HG03097 (cell line): Measurements from ENCODE around the gene CHRNB2.
"Not testable (repeated sequence)": the region's sequence is repeated elsewhere in the genome, so short reads cannot be mapped to it uniquely, and the experiment has no call there.

Source experiments
- ATAC-seq: cut with Tn5 transposase; IDR thresholded peaks from one replicate; pipeline ENCODE4 v1.9.1; 2021; ENCODE audit not compliant: unreplicated experiment, low FRiP score

The CHRNB2 gene, protein sequence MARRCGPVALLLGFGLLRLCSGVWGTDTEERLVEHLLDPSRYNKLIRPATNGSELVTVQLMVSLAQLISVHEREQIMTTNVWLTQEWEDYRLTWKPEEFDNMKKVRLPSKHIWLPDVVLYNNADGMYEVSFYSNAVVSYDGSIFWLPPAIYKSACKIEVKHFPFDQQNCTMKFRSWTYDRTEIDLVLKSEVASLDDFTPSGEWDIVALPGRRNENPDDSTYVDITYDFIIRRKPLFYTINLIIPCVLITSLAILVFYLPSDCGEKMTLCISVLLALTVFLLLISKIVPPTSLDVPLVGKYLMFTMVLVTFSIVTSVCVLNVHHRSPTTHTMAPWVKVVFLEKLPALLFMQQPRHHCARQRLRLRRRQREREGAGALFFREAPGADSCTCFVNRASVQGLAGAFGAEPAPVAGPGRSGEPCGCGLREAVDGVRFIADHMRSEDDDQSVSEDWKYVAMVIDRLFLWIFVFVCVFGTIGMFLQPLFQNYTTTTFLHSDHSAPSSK

DNA sequence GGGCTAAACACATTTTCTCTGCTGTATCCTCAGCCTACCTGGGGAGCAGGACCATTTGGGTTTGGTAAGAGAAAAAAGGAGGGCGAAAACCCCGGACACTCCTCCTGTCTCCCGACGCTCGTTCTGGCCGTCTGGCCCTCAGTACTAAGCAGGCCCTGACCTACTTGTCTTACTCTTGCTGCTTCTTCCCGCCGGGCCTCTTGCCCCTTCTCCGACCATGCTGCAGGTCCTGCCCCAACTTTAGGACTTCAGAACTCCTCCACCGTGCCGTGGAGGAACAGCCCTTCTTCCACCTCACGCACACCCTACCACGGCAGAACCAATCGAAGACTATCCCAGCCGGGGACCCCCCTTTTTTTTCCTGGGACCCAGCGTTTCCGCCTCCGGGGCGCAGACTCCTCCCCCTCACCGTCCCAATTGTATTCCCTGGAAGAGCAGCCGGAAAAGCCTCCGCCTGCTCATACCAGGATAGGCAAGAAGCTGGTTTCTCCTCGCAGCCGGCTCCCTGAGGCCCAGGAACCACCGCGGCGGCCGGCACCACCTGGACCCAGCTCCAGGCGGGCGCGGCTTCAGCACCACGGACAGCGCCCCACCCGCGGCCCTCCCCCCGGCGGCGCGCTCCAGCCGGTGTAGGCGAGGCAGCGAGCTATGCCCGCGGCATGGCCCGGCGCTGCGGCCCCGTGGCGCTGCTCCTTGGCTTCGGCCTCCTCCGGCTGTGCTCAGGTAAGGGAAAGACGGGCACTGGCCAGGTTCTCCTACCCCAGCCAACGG, at the start of gene CHRNB2:
TSS of gene CHRNB2 (plus strand) at position 393 of the 771 bp plus-strand sequence. CDS start at position 660, 267 bp downstream.
- no peak for ATAC-seq

DNA sequence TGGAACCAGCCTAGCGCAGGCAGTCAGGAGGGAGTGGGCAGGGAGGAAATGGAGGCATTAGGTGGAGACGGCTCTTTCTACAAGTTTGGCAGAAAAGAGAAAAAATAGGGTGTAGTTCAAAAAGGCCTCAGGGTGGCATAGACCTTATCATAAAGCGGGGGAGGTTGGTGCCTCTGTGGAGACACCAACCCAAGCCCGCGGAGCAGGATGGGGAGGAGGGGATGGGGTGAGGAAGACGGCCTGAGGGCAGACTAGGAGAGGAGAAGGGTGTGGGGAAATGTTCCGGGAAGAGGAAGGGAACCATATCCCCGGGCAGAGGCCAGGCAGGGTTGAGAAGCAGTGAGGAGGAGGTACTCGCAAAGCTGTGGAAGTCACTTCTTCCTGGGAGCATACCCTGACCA, 48.0 kb upstream of the CHRNB2 start:
- ATAC-seq, result no peak

DNA sequence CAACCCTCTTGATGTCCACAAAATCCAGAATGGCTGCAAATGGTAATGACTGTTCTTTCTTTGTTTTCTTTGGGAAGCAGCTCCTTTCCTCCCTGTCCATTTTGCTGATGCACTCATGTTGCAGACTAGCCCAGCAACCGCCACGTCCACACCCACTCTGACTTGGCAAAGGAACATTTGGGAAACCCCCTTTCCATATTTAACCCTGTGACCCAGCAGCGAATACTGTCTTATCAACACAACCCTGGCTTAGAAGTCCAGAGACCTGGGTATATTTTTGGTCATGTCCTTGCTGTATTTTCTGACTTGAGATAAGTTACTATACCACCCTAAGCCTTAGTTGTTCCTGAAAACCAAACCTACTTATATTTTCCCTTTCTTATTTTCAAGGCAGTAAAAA, 47.2 kb upstream of the CHRNB2 start:
- no peak for ATAC-seq

DNA sequence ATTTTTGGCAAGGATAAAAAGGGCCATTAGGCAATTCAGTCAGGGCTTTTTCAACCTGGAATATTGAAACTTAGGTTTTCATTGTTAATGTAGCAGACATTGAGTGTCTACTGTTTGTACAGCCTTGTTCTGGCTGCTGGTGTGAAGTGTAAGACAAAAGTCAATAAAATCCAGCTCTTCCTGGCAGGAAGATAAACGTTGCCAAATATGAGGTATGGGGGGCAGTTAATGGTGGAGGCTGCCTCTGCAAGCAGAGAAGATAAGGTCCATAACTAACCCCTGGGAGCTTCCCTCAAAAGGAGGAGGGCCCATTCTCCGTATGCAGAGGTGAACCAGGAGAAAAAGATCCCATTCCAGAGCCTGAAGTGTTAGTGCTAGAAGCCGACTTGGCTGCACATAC, 45.9 kb upstream of the CHRNB2 start:
- ATAC-seq, result no peak

DNA sequence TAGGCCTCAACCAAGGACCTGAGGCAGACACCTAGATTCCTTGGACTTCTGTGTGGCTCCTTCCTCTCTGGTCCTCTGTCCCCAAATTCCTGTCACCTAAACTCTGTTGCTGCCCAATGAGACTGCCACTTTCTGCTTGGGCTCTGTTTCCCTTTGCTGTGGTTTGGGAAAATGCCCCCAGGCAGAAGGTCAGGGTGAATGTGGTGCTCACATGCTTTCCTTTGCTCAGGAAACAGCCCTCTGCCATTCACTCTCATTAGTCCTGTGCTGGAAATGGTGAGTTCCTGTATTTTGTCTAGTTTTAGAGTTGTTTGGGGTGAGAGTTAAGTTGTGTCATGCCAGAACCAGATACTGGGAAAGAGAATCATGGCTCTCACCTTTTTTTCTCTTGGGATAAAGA, 42.7 kb upstream of the CHRNB2 start:
- no peak for ATAC-seq

DNA sequence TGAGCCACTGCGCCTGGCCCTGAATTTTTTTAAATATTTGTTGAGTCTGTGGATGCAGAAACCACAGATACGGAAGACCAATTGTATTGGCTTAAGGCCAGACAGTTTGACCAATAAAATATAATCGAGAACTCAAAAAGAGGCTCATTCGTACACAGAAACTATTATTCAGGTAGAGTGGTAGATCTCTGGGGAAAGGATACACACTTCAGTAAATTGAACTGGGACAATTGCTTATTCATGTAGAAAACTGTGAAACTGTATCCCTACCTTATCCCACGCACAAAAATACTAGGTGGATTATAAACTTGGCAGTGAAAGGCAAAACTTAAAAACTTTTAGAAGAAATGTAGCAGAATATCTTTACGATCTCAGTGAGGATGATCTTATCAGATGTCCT, 40.4 kb upstream of the CHRNB2 start:
- ATAC-seq, result no peak

DNA sequence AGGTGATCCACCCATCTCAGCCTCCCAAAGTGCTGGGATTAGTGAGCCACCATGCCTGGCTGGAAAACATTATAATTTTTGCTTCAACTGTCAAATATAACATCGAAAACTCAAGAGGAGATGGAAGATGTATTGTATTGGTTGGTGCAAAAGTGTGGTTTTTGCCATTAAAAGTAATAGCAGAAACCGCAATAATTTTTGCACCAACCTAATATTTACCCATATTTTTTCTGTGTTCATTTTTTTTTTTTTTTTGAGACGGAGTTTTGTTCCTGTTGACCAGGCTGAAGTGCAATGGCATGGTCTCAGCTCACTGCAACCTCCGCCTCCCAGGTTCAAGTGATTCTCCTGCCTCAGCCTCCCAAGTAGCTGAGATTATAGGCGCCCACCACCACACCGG, 38.3 kb upstream of the CHRNB2 start:
- ATAC-seq, result no peak

DNA sequence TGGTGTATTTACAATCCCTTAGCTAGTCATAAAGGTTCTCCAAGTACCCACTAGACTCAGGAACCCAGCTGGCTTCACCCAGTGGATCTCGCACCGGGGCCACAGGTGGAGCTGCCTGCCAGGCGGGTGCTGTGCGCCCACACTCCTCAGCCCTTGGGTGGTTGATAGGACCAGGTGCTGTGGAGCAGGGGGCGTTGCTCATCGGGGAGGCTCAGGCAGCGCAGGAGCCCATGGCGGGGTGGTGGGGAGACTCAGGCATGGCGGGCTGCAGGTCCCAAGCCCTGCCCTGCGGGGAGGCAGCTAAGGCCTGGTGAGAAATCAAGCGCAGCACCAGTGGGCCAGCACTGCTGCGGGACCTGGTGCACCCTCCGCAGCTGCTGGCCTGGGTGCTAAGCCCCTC, 35.6 kb upstream of the CHRNB2 start:
- not testable (repeated sequence) for ATAC-seq

DNA sequence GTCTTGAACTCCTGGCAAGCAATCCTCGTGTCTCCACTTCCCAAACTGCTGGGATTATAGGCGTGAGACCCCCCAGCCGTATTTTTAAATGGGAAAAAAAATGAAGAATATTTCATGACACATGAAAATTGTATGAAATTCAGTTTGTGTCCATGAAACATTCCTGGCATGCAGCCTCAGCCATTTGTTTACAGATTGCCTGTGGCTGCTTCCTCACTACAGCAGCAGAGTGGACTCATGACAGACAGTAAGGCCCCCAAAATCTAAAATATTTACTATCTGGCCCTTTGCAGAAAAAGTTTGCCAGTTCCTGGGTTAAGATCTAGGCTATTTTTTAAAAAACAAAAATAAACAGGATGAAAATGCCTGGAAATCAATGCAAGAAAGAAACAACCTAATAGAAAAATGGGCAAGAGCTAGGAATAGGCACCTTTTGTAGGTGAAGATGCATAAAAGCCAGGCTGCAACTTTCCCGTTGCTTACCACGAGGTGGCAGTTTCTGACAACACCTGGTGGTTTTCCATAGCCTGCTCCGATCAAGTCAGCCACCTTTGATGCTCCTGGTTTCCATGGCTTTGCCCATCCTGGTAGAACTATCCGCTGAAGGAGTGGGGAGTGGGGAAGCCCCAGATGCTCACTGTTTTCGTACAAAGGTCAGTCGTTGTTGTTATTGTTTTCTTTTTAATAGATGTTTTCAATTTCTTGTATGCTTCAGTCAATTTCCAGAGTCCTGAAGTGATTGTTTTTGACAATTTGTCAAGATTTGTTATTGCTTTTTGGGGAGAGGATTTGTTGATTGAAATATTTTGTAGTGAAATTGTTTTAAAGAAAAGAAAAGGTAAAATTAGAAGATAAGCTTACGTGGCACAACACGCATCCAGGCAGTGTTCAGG, 33.4 kb upstream of the CHRNB2 start:
- ATAC-seq, result no peak

DNA sequence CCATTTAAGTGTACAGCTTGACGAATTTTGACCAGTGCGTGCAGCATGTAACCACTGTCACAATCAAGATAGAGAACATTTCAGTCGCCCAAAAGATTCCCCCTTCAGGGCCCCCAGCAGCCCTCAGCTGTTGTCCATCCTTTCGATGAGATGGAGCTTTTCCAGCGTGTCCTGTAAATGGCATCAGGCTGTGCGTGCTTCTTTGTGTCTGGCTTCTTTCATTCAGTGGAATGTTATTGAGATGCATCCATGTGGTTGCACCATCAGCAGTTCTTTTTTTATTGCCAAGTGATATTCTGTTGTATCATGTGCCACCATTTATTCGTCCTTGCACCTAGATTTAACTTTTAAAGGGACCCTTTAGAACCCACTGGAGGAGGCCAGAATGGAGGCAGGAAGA, 31.0 kb upstream of the CHRNB2 start:
- no peak for ATAC-seq

DNA sequence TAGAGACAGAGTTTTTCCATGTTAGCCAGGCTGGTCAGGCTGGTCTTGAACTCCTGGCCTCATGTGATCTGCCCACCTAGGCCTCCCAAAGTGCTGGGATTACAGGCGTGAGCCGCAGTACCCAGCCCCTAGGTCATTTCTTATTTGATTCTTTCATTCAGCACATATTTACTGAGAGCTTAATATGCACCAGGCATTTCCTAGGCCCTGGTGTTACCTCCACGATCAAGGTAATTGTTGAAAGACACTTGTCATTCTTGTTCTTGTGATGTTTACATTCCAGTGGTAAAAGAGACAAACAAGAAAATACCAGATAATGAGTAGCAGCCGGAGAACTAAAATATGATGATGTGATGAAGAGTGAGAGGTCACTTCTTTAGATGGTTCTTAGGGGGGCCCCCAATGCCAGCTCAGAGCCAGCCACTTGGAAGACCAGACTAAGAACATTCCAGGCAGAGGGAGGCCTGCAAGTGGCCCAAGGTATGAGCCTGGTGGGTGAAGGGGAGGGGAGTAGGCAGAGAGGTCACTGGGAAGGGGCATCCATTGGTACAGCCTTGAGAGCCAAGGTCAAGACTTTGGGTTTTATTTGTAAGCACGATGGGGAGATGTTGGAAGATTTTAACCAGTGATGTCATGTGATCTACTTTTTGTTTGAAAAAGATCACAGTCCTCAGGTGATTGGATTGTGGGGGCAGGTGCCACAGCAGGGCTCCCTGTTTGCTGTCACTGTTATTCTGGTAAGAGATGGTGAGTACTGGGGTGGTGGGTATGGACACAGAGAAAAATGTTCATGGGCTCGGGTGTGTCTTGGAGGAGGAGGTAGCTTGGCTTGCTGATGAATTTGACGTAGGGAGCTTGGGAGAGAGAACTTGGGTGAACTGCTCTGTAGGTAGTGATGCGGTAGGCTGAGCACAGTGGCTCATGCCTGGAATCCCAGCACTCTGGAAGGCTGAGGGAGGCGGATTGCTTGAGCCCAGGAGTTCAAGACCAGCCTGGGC, 27.8 kb upstream of the CHRNB2 start:
- no peak for ATAC-seq

DNA sequence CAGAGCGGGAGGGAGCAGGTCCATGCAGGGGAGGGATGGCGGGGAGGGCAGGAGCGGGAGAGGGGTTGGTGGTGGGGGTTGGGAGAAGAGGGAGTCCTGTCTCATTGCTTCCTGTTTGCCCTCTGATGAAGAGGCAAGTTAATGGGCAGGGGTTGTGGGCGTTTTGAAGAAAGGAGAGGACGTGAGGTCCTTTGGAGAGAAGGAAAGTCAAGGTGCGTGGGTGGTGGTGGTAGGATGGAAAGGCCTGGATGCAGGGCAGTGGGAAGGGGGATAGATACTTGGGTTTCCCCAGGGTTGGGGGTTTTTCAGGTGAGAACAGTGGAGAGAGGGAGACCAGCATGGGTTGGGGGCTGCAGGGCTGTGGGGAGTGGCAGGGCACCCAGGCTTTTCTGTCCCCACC, 26.3 kb upstream of the CHRNB2 start:
- no peak for ATAC-seq

DNA sequence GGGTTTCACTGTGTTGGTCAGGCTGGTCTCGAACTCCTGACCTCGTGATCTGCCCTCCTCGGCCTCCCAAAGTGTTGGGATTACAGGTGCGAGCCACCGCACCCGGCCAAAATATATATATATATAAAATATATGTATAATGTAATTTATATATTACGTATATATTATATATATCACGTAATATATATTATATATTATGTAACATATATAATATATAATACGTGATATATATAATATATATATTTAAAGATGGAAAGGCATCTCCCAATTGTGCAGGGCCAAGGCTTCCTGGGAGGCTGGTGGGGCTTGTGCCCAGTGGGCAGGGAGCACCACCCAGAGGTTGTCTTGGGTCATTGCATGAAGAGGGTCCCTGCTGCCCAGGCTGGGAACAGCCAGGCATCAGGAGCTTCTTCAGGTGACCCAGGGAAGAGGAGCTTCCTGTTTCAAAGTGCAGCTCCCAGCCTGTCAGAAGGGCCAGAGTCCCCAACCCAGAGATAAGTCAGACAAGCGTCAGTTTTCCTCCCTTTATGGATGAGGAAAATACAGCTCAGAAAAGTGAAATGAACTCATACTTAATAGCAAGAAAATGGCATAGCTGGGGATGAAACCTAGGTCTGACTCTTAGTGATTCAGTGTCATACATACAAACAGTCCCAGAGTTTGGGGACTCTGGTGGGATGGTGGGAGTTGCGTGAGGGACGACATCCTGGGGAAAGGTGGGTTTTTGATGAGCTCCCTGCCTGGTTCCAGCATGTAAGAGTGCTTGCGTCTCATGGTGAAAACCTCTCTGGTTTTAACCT, 21.1 kb upstream of the CHRNB2 start:
- ATAC-seq, result no peak

DNA sequence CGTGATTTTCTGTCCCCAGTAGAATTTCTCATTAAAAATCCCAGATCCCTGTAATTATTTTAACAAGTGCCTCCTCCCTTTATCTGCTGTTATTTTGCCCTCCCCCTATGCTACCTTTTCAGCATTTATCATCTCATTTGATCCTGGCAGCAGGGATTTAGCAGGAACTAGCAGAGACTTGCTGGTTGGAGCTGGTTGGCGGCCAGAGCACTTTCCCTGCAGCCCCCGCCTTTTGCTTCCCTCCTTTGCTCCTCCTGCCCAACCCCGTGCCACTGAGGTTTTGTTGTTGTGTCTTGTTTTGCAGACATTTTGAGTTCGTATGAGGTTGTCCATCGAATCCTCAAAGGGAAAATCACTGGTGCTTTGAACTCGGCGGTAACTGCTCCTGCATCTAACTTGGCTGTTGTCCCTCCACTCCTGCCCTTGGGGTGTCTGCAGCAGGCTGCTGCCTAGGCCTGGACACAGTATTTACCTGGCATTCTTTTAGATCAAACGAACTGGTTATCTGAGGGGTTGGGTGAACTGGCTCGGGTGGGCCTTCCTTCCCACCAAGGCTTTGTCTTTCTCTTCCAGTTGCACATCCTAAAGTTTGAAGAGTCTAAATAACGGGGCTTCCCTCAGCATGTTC, 20.4 kb upstream of the CHRNB2 start:
- ATAC-seq, result no peak

DNA sequence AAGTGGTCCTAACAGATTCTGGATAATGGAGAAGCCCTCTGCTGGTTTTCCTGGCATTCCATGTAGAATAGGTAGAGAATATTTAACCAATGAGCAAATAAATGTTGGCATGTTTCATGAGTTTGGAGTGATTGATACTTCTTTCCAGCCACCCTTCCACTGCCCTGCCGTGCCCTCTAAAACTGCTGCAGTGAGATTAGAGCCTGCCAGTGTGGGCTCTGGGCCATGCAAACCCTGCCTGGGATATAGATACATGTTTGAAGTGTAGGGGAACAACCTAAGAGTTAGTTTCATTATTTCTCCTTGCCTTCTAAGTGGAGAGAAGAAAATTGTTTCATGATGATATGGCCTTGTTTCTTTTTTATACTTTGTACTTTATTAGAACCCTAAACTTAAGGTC, 19.6 kb upstream of the CHRNB2 start:
- no peak for ATAC-seq

DNA sequence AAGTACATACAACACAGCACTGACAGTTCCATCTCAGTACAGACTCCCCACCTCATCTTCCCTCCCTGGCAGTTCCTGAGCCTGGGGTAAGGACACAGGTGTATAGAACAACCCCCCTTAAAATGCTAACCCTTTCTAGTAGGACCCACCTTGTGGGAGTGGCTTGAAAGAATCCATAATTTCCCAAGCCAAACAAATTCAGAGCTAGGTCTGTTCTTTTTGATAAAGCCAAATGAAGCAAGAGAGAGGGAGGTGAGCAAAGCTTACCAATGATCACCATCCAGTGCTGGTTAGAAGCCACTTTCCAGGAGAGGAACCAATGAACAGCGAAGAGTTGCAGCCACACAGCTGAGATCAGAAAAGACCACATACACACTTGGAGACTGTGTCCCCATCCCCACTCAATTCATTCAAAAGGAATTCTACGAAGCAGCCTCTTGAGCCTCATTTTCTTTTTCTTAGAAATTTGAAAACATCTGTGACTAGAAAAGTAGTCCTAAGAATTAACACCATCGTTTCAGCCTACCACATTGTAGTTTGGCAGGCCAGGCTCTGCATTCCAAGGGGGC, 18.3 kb upstream of the CHRNB2 start:
- no peak for ATAC-seq

DNA sequence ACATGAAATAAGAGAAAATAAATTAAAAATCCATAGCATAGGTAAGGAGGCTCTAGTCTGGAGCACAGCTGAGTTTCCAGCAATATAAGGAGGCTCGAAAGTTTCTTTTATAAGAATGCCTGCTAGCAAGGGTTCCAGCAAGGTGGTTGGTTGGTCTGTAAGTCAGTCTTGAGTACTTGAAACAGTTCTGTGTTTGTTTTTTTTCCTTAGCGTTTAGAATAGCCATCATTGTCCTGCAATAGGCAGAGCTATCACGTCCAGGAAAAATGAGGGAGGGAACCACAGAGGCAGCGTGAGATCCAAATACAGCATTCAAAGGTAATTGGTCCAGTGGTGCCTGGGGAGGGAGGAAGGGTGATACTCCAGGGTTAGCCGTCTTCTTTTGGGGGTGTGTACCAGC, 17.5 kb upstream of the CHRNB2 start:
- no peak for ATAC-seq

DNA sequence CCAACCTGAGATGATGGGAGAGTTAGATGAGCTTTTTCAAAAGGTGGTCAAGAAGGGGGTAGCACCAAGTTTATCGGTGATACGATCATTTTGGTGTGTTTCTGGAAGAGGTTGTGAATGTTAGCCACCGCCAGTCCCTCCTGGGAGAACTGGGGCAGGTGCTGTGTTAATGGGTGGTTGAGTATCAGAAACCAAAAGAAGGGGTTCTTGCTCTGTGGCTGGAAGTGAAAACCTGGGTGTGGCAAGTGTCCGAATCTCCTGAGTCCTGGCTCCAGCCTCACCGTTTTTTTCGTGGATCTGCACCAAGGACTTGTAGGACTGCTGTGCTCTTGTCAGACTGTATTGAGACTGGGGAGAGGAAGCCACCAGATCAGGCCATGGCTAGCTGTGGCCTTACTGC, 16.9 kb upstream of the CHRNB2 start:
- ATAC-seq, result no peak
